GM20000 (cell line): ENCODE measurements around the gene SMCHD1.
"Not testable (repeated sequence)": the region's sequence is repeated elsewhere in the genome, so short reads cannot be mapped to it uniquely, and the experiment has no call there.

Experiments used
- DNase-seq: peaks from one replicate; pipeline ENCODE4 v3.0.0; 2012; ENCODE audit warnings: low spot score
- TF ChIP-seq, protein P1 (sequence below): IDR thresholded peaks from 2 replicates; pipeline ENCODE4 v1.5.1; 2012; ENCODE audit warnings: mild to moderate bottlenecking, control low read depth; ENCODE audit errors: extremely low read depth, missing control alignments

SMCHD1 gene

GRCh38 chr18:2822213-2822921 is 166.8 kb downstream of the SMCHD1 start:
- no peak for DNase-seq
- TF ChIP-seq, protein P1, sequence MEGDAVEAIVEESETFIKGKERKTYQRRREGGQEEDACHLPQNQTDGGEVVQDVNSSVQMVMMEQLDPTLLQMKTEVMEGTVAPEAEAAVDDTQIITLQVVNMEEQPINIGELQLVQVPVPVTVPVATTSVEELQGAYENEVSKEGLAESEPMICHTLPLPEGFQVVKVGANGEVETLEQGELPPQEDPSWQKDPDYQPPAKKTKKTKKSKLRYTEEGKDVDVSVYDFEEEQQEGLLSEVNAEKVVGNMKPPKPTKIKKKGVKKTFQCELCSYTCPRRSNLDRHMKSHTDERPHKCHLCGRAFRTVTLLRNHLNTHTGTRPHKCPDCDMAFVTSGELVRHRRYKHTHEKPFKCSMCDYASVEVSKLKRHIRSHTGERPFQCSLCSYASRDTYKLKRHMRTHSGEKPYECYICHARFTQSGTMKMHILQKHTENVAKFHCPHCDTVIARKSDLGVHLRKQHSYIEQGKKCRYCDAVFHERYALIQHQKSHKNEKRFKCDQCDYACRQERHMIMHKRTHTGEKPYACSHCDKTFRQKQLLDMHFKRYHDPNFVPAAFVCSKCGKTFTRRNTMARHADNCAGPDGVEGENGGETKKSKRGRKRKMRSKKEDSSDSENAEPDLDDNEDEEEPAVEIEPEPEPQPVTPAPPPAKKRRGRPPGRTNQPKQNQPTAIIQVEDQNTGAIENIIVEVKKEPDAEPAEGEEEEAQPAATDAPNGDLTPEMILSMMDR: no peak

DNA sequence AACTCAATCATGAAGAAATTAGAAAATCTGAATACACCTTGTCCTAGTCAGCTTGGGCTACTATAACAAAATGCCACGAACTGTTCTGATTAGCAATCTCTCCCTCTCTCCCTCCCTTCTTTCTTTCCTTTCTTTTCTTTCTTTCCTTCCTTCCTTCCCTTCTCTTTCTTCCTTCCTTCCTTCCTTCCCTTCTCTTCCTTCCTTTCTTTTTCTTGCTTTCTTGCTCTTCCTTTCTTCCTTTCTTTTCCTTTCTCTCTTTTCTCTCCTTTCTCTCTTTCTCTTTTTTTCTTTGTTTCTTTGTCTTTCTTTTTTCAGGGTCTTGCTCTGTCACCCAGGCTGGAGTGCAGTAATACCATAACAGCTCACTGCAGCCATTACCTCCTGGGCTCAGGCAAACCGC is 167.7 kb downstream of the SMCHD1 start:
- TF ChIP-seq, protein P1: no peak
- no peak for DNase-seq

- TF ChIP-seq, protein P1: no peak
Measured at GRCh38 chr18:2823966-2824365, 168.4 kb downstream of the SMCHD1 start.

DNA sequence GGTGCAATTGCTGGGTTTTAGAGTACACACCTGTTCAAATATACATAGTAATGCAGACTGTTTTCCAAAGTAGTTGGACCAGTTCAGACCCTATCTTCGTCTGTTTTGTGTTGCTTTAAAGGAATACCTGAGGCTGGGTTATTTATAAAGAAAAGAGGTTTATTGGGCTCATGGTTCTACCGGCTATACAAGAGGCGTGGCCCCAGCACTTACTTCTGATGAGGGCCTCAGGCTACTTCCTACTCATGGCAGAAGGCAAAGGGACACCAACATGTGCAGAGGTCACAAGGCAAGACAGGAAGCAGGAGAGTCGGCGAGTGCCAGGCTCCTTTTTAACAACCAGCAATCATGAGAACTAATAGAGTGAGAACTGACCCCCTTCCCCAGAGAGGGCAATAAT is 169.3 kb downstream of the SMCHD1 start:
- no peak for DNase-seq
- TF ChIP-seq, protein P1: no peak

More at GRCh38 chr18:2823966-2824365, 168.4 kb downstream of the SMCHD1 start:
- DNase-seq: no peak

DNA sequence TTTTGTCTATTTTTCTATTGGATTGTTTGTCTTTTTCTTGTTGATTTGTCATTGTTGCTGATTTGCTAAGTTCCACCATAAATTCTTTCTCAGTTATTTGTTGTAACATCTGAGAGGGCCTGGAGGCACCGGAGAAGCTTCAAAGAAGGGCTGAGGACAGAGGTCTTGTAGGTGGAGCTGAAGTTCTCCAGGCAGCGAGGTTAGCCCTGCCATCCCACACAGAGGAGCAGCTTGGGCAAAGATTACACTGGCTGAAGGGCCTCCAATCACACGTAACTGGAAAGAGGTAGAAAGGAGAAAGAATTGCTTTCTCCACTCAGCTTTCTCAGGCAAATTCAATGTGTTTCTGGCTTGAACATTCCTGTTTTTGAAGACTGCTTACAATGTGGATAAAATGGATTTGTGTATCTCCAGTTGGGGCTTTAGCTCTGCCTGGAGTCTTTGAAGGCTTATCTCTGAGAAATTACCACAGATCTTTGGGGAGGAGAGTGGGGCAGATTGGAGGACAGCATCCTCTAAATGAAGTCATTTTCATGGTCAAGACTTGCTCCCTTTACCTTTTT is 170.2 kb downstream of the SMCHD1 start:
- DNase-seq: no peak
- TF ChIP-seq, protein P1: no peak

GRCh38 chr18:2826581-2826980 is 171.1 kb downstream of the SMCHD1 start:
- DNase-seq: no peak
- TF ChIP-seq, protein P1: no peak

DNA sequence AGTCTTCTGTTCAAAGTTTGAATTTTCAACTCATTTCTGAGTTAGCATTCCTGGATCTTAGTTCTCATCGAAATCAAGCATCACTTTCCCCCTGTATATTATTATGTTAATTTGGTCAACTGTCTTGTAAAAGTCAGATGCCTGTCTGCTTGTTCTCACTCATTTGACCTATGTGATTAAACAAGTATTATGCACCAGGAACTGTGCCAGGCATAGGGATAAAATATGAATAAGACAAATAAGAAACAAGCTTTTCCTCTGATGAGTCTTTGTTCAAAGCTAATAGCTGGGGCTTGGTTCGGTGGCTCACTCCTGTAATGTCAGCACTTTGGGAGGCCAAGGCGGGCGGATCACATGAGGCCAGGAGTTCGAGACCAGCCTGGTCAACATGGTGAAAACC is 171.5 kb downstream of the SMCHD1 start:
- TF ChIP-seq, protein P1: no peak
- DNase-seq: no peak

GRCh38 chr18:2836118-2836517 is 180.6 kb downstream of the SMCHD1 start:
- DNase-seq: not testable (repeated sequence)

DNA sequence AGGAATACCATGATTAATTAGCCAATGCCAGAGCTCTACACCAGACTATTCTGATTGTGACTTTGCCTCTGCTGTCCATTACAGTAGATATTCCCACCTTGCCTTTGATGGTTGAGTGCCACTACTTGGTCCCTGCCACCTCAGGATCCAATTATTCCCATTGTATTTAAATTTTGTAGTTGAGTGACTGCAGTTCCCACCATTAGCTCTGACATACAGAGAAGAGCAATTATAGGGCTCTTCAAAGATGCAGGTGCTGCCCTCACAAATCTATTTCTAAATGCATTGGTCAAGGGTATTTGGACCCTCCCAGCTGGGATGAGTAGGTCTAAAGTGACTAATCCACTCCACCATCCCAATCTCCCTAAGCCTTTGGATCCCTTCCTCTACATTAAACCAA is 181.8 kb downstream of the SMCHD1 start:
- not testable (repeated sequence) for DNase-seq
